Panc1 (cell line): Measurements from ENCODE around the gene SCAMP5. TPM values are rescaled to one million over a fixed set of nuclear protein-coding genes. Genes with fewer than 3 reads are reported as not detected.

Experiments used
- ATAC-seq: fragments of 200-7000 bp; cut with Tn5 transposase; 2 replicates; pipeline ENCODE4 v1.9.1; 2020; ENCODE audit warnings: mild to moderate bottlenecking, moderate library complexity
- BruUV-seq: library from RNA; stranded (reverse); fragments of 400-500 nt; replicated peaks from 2 replicates; lab custom pipeline; 2021; lab: Mats Ljungman, UMichigan
- CTCF ChIA-PET: fragments of 300-600 bp; sonication (Branson Sonifier 250); formaldehyde crosslinking; loops from one replicate; lab custom pipeline; 2022; ENCODE audit warnings: antibody characterized with exemption; lab: Charles Lee
- POLR2A ChIA-PET: fragments of 300-600 bp; sonication (Branson Sonifier 250); formaldehyde crosslinking; loops from one replicate; lab custom pipeline; 2022; ENCODE audit warnings: antibody characterized with exemption; lab: Charles Lee
- DNase-seq: peaks from one replicate; pipeline ENCODE4 v3.0.0-alpha.2; 2010; ENCODE audit warnings: low read depth, low spot score
- H3K27ac ChIP-seq: 2 replicates; pipeline ENCODE4 v1.5.1; 2011; ENCODE audit warnings: mild to moderate bottlenecking, low read length, inconsistent platforms
- H3K27me3 ChIP-seq: fragments of 200-500 bp; sonication (Bioruptor generic); 2 replicates; pipeline ENCODE4 v1.6.0; 2014; ENCODE audit warnings: low read length, inconsistent platforms; ENCODE audit not compliant: control insufficient read depth, insufficient read depth
- H3K36me3 ChIP-seq: fragments of 200-500 bp; sonication (Bioruptor generic); 2 replicates; pipeline ENCODE4 v1.5.1; 2014; ENCODE audit warnings: inconsistent platforms, mild to moderate bottlenecking, low read length, moderate library complexity; ENCODE audit not compliant: control insufficient read depth, insufficient read depth
- H3K4me1 ChIP-seq: 2 replicates; pipeline ENCODE4 v1.5.1; 2011; ENCODE audit warnings: inconsistent platforms, mild to moderate bottlenecking, low read length, moderate library complexity; ENCODE audit not compliant: control insufficient read depth, insufficient read depth
- H3K4me3 ChIP-seq, 2 experiments: 2 replicates each; pipeline ENCODE4 v1.5.1; 2011 to 2012; ENCODE audit warnings: low read depth in 2 of 2, low read length in 2 of 2, mild to moderate bottlenecking in 2 of 2, inconsistent platforms in 1 of 2, moderate library complexity in 1 of 2
- H3K9me3 ChIP-seq: fragments of 200-500 bp; sonication (Bioruptor generic); 2 replicates; pipeline ENCODE4 v1.5.1; 2014; ENCODE audit warnings: low read depth, mild to moderate bottlenecking, inconsistent platforms, low read length, moderate library complexity; ENCODE audit not compliant: control insufficient read depth, insufficient read depth
- CTCF ChIP-seq: fragments of 450-650 bp; IDR thresholded peaks from 2 replicates; pipeline ENCODE4 v1.5.1; 2017; ENCODE audit warnings: mild to moderate bottlenecking
- POLR2AphosphoS5 ChIP-seq: IDR thresholded peaks from 2 replicates; pipeline ENCODE4 v1.6.1; 2012; ENCODE audit warnings: mild to moderate bottlenecking, low read depth, low read length, moderate library complexity
- REST ChIP-seq, 2 experiments: IDR thresholded peaks; 2 replicates each; pipeline ENCODE4 v1.6.1; 2011 to 2012; ENCODE audit warnings: low read depth in 2 of 2, control low read depth in 1 of 2, low read length in 1 of 2, mild to moderate bottlenecking in 1 of 2, moderate library complexity in 1 of 2; ENCODE audit not compliant: insufficient read depth in 1 of 2
- SIN3A ChIP-seq: IDR thresholded peaks from 2 replicates; pipeline ENCODE4 v1.6.1; 2012; ENCODE audit warnings: low read depth, mild to moderate bottlenecking, low read length, moderate library complexity, borderline replicate concordance; ENCODE audit not compliant: insufficient read depth
- TCF7L2 ChIP-seq: IDR thresholded peaks from 2 replicates; pipeline ENCODE4 v1.6.1; 2011; ENCODE audit warnings: mild to moderate bottlenecking, low read depth, low read length, inconsistent platforms
- in situ Hi-C: cut with HindIII; loops from 2 replicates; pipeline ENCODE4 v1.10.0; 2016; ENCODE audit warnings: low sequenced_read_pairs, low pct_unique_long_range_greater_than_20kb
- intact Hi-C: fragments of 100-400 bp; cut with micrococcal nuclease; formaldehyde crosslinking; loops from one replicate; pipeline ENCODE4 v1.10.0; 2022; ENCODE audit not compliant: unreplicated experiment
- total RNA-seq: library from RNA; stranded (reverse); gene quantifications from one replicate; pipeline ENCODE4 v1.2.1, GENCODE V29; 2021; ENCODE audit not compliant: unreplicated experiment

The SCAMP5 gene
- total RNA-seq, 1 experiment from 2014 or later = 11.2 TPM

DNA sequence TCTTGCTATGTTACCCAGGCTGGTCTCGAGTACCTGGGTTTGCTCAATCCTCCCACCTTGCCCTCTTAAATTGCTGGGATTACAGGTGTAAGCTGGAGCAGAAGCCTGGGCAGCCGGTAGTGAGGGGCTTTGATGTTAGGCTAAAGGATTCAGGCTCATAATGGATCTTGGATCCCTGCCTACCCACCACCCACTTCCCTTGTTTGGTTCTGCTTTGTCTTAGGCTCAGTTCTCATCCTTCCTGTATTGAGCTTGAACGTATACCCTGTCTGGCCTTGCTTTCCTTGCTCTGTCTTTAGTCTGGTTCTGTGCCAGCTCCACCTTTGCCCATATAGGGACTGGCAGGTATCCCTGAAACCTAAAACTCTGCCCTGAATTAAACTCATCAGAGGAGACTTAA is 29.7 kb downstream of the SCAMP5 start:
- Histone ChIP-seq H3K27me3 (no peaks in the 10 kb centered on the region), H3K4me1 (peaks cover 10% of the 10 kb centered on the region), H3K4me3 (no peak overlapping the region), H3K27ac (no peak overlapping the region), H3K36me3 (no peaks in the 10 kb centered on the region), H3K9me3 (no peaks in the 10 kb centered on the region)
- ChIA-PET POLR2A (no interaction called here), CTCF (no interaction called here)
- no peak for ATAC-seq
- in situ Hi-C loops (no loop called here), intact Hi-C loops (no loop called here)
- DNase-seq = no peak
- TF ChIP-seq TCF7L2 = no peak
- TF ChIP-seq REST (IDR thresholded peaks at IDR 0.05; ENCODE audit: insufficient read depth in 1 of 2, low read depth in 2 of 2, low read length in 1 of 2) = no peak
- no peak for TF ChIP-seq POLR2AphosphoS5
- no peak for TF ChIP-seq SIN3A
- TF ChIP-seq CTCF = no peak
- BruUV-seq = no TSS peak

- Histone ChIP-seq H3K4me1 (peaks cover 10% of the 10 kb centered on the region), H3K36me3 (no peaks in the 10 kb centered on the region), H3K27me3 (no peaks in the 10 kb centered on the region), H3K4me3 (no peak overlapping the region), H3K27ac (no peak overlapping the region), H3K9me3 (no peaks in the 10 kb centered on the region)
- DNase-seq (no peak), ATAC-seq (no peak)
- in situ Hi-C loops (no loop called here), intact Hi-C loops (no loop called here)
- POLR2A ChIA-PET = no interaction called here
- TF ChIP-seq SIN3A (no peak), TCF7L2 (no peak), REST (IDR thresholded peaks at IDR 0.05; ENCODE audit: insufficient read depth in 1 of 2, low read depth in 2 of 2, low read length in 1 of 2) (no peak), POLR2AphosphoS5 (no peak), CTCF (no peak)
- CTCF ChIA-PET = no interaction called here
- BruUV-seq = no TSS peak
Observed at GRCh38 chr15:75025548-75026260, 30.3 kb downstream of the SCAMP5 start.
